Activated naive CD4-positive, alpha-beta T cell treated with anti-CD3 and anti-CD28 coated beads for 36 hours (primary cell): ENCODE results near the gene SVEP1. TPM values are rescaled to one million over a fixed set of nuclear protein-coding genes. Genes with fewer than 3 reads are reported as not detected.

Experiments
- CTCF ChIA-PET: fragments of 350-600 bp; sonication (Branson Sonifier 250); formaldehyde crosslinking; loops from one replicate; lab custom pipeline; 2021; ENCODE audit warnings: antibody characterized with exemption; lab: Charles Lee
- DNase-seq: peaks from one replicate; pipeline ENCODE4 v3.0.0-alpha.2; 2020
- H3K27ac Mint-ChIP-seq: one replicate; pipeline ENCODE4 v1.8.0; 2021; ENCODE audit warnings: mild to moderate bottlenecking, mixed read lengths
- H3K27me3 Mint-ChIP-seq: one replicate; pipeline ENCODE4 v1.8.0; 2021; ENCODE audit warnings: low read depth, mixed read lengths
- H3K36me3 Mint-ChIP-seq: one replicate; pipeline ENCODE4 v1.8.0; 2021; ENCODE audit warnings: low read depth, mixed read lengths
- H3K4me1 Mint-ChIP-seq: one replicate; pipeline ENCODE4 v1.8.0; 2021; ENCODE audit warnings: low read depth, mixed read lengths
- H3K4me3 Mint-ChIP-seq: one replicate; pipeline ENCODE4 v1.8.0; 2021; ENCODE audit warnings: mild to moderate bottlenecking, moderate library complexity, mixed read lengths
- H3K9me3 Mint-ChIP-seq: one replicate; pipeline ENCODE4 v1.8.0; 2021; ENCODE audit warnings: mixed read lengths
- intact Hi-C: fragments of 100-400 bp; cut with micrococcal nuclease; formaldehyde crosslinking; loops from one replicate; pipeline ENCODE4 v1.15.1; 2023
- total RNA-seq, 2 experiments: library from RNA; stranded (reverse); gene quantifications; one replicate each; pipeline ENCODE4 v1.2.3, GENCODE V29; 2021

The SVEP1 gene
- total RNA-seq, 2 experiments from 2014 or later, result not detected

GRCh38 chr9:110455860-110456259 lies 123.7 kb downstream of the SVEP1 start:
- intact Hi-C loops, result no loop called here

GRCh38 chr9:110452227-110452801 lies 127.2 kb downstream of the SVEP1 start:
- H3K36me3 Mint-ChIP-seq, result no peaks in the 10 kb centered on the region
- no peaks in the 10 kb centered on the region for H3K4me1 Mint-ChIP-seq
- no peaks in the 10 kb centered on the region for H3K9me3 Mint-ChIP-seq
- H3K27me3 Mint-ChIP-seq, result peaks cover 7% of the 10 kb centered on the region
- H3K27ac Mint-ChIP-seq, result no peak overlapping the region
- intact Hi-C loops, result loop anchor here (1.0 to 5.0 kb wide), 2 partner anchors 171 to 845 kb away; no protein-coding TSS in a partner anchor
- CTCF ChIA-PET, result interaction anchor here (0.8 kb wide), 1 partner anchor 9 kb away, joined by 8 read pairs; no protein-coding TSS in a partner anchor
- no peak for DNase-seq
- no peak overlapping the region for H3K4me3 Mint-ChIP-seq

More at GRCh38 chr9:110455860-110456259, 123.7 kb downstream of the SVEP1 start:
- Mint-ChIP-seq H3K4me1 (no peaks in the 10 kb centered on the region), H3K27ac (no peak overlapping the region), H3K36me3 (no peaks in the 10 kb centered on the region), H3K9me3 (no peaks in the 10 kb centered on the region), H3K4me3 (no peak overlapping the region), H3K27me3 (peaks cover 3% of the 10 kb centered on the region)
- CTCF ChIA-PET, result no interaction called here
- DNase-seq, result no peak

DNA sequence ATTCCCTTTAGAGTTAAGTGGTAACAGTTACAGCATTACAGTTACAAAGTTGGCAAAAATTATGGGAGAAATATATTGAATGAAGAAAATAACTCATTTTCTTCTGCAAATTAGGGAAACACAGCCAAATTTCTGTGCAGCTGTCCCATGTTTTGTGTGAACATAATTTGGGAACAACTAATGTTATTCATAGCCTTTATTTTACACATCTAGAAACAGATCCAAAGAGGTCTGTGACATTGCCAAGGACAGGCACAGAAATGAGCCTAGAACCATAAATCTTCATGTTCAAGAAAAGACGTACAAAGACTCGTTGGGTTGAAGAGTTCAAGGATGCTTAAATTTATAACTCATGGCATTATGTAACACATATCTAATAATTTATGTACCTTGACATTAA lies 127.8 kb downstream of the SVEP1 start:
- H3K9me3 Mint-ChIP-seq, result no peaks in the 10 kb centered on the region

GRCh38 chr9:110447476-110447875 lies 132.1 kb downstream of the SVEP1 start:
- CTCF ChIA-PET, result no interaction called here
- no peak overlapping the region for H3K4me3 Mint-ChIP-seq
- intact Hi-C loops, result no loop called here
- no peak for DNase-seq
- no peaks in the 10 kb centered on the region for H3K4me1 Mint-ChIP-seq
- no peaks in the 10 kb centered on the region for H3K36me3 Mint-ChIP-seq
- no peak overlapping the region for H3K27ac Mint-ChIP-seq
- peaks cover 7% of the 10 kb centered on the region for H3K9me3 Mint-ChIP-seq
- H3K27me3 Mint-ChIP-seq, result peaks cover 4% of the 10 kb centered on the region

More for the DNA sequence above, 127.8 kb downstream of the SVEP1 start:
- no peaks in the 10 kb centered on the region for H3K36me3 Mint-ChIP-seq
- DNase-seq, result no peak
- no peak overlapping the region for H3K27ac Mint-ChIP-seq
- no peak overlapping the region for H3K4me3 Mint-ChIP-seq
- intact Hi-C loops, result loop anchor here (1.0 to 5.0 kb wide), 2 partner anchors 172 to 846 kb away; no protein-coding TSS in a partner anchor
- H3K4me1 Mint-ChIP-seq, result no peaks in the 10 kb centered on the region
- CTCF ChIA-PET, result no interaction called here
- H3K27me3 Mint-ChIP-seq, result peaks cover 7% of the 10 kb centered on the region

- CTCF ChIA-PET, result no interaction called here
- Mint-ChIP-seq H3K27me3 (peaks cover 5% of the 10 kb centered on the region), H3K27ac (no peak overlapping the region), H3K4me3 (no peak overlapping the region), H3K36me3 (no peaks in the 10 kb centered on the region), H3K9me3 (peaks cover 7% of the 10 kb centered on the region), H3K4me1 (no peaks in the 10 kb centered on the region)
- intact Hi-C loops, result no loop called here
- no peak for DNase-seq
These were observed 133.4 kb downstream of the SVEP1 start for GRCh38 chr9:110446171-110446570.

DNA sequence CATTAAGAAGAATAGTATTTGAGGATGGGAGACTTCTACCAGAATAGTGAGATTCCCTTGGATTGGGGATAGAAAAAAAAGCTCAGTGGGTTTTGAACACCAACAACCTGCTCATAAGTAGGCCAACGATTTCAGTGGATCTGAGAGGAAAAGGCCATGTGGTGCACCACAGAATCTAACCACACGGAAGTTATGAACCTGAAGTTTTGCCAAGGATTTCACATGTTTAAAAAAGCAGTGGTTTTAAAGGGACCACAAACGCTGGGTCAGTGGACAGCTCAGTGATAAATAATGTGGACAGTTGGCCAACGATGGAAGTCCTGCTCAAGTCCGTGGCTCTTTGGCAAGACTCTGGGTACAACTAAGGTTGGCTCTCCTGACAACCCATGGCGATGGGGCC lies 134.6 kb downstream of the SVEP1 start:
- no peaks in the 10 kb centered on the region for H3K36me3 Mint-ChIP-seq
- peaks cover 7% of the 10 kb centered on the region for H3K9me3 Mint-ChIP-seq
- H3K4me3 Mint-ChIP-seq, result no peak overlapping the region
- CTCF ChIA-PET, result no interaction called here
- DNase-seq, result no peak
- H3K27me3 Mint-ChIP-seq, result peaks cover 5% of the 10 kb centered on the region
- intact Hi-C loops, result no loop called here
- H3K27ac Mint-ChIP-seq, result no peak overlapping the region
- no peaks in the 10 kb centered on the region for H3K4me1 Mint-ChIP-seq

- CTCF ChIA-PET, result no interaction called here
- intact Hi-C loops, result no loop called here
These were observed 135.7 kb downstream of the SVEP1 start for GRCh38 chr9:110443866-110444220.

DNA sequence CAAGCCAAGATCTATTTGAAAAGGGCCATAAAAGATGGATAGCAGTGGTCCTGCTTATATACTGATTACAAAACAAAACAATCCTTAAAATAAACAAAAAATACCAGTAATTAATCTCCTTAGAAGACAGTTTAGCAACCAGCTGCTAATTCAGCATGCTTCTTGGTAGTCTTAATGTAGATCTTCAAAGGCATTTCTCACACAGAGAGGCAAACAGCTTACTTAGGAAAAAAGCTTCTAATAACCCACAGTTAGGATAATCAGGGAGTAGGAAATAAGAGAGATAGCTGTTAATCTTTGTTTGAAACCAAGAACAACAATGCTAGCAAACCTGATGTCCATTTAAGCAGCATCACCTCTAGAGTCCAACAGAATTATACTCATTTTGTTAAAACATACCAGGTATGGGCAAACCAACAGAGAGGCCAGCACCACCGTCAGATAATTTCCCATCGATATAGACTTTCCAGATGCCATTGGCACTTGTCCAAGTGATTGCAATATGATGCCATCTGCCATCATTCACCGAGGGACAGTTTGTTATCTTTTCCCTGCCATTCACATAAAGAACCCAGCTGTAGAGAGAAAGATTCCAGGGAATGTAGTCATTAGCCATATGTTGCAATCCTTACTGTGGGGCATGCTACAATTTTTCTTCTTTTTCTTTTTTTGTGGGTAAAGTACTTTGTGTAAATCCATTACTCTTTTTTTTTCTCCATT lies 136.2 kb downstream of the SVEP1 start:
- no peak for DNase-seq
- H3K27me3 Mint-ChIP-seq, result peaks cover 1% of the 10 kb centered on the region
- no peaks in the 10 kb centered on the region for H3K36me3 Mint-ChIP-seq
- no peaks in the 10 kb centered on the region for H3K4me1 Mint-ChIP-seq
- CTCF ChIA-PET, result no interaction called here
- intact Hi-C loops, result no loop called here
- H3K4me3 Mint-ChIP-seq, result no peak overlapping the region
- H3K27ac Mint-ChIP-seq, result no peak overlapping the region
- H3K9me3 Mint-ChIP-seq, result peaks cover 7% of the 10 kb centered on the region

More at GRCh38 chr9:110443866-110444220, 135.7 kb downstream of the SVEP1 start:
- Mint-ChIP-seq H3K4me1 (no peaks in the 10 kb centered on the region), H3K4me3 (no peak overlapping the region), H3K9me3 (peaks cover 7% of the 10 kb centered on the region), H3K27me3 (peaks cover 5% of the 10 kb centered on the region), H3K27ac (no peak overlapping the region), H3K36me3 (no peaks in the 10 kb centered on the region)
- no peak for DNase-seq

DNA sequence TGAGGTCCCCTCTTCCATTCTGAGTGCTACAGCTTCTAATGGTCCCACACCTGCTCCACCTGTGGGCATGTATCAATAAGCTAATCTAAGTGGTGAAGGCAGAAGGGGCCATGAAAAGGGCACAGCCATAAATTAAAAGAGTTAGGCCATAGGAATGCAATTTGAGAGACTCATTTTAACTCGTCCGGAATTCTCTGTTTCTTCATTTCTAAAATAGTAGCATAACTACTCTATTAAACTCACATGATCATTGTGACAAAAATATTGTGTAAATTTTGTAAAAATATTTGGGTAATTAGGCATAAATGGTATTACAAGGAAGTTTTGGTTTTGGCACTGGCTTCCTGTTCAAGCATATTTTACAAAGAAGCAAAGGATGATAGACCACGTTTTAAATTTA lies 138.7 kb downstream of the SVEP1 start:
- Mint-ChIP-seq H3K4me3 (no peak overlapping the region), H3K9me3 (peaks cover 1% of the 10 kb centered on the region), H3K27me3 (peaks cover 1% of the 10 kb centered on the region), H3K4me1 (no peaks in the 10 kb centered on the region), H3K36me3 (no peaks in the 10 kb centered on the region), H3K27ac (no peak overlapping the region)
- CTCF ChIA-PET, result no interaction called here
- intact Hi-C loops, result no loop called here
- DNase-seq, result no peak

- Mint-ChIP-seq H3K4me1 (no peaks in the 10 kb centered on the region), H3K27me3 (peaks cover 1% of the 10 kb centered on the region), H3K9me3 (no peaks in the 10 kb centered on the region), H3K36me3 (no peaks in the 10 kb centered on the region), H3K27ac (no peak overlapping the region), H3K4me3 (no peak overlapping the region)
- intact Hi-C loops, result no loop called here
- CTCF ChIA-PET, result no interaction called here
- DNase-seq, result no peak
These were observed 139.4 kb downstream of the SVEP1 start for GRCh38 chr9:110440172-110440571.

- no peak overlapping the region for H3K4me3 Mint-ChIP-seq
- H3K27ac Mint-ChIP-seq, result no peak overlapping the region
- intact Hi-C loops, result no loop called here
- no peaks in the 10 kb centered on the region for H3K9me3 Mint-ChIP-seq
- H3K27me3 Mint-ChIP-seq, result peaks cover 3% of the 10 kb centered on the region
- no peaks in the 10 kb centered on the region for H3K36me3 Mint-ChIP-seq
- no peak for DNase-seq
- no peaks in the 10 kb centered on the region for H3K4me1 Mint-ChIP-seq
- CTCF ChIA-PET, result no interaction called here
These were observed 147.3 kb downstream of the SVEP1 start for GRCh38 chr9:110432253-110432652.

- no peaks in the 10 kb centered on the region for H3K9me3 Mint-ChIP-seq
- CTCF ChIA-PET, result no interaction called here
- no peaks in the 10 kb centered on the region for H3K36me3 Mint-ChIP-seq
- DNase-seq, result no peak
- intact Hi-C loops, result loop anchor here (5.0 kb wide), 2 partner anchors 247 to 868 kb away; no protein-coding TSS in a partner anchor
- no peak overlapping the region for H3K4me3 Mint-ChIP-seq
- no peak overlapping the region for H3K27ac Mint-ChIP-seq
- peaks cover 3% of the 10 kb centered on the region for H3K27me3 Mint-ChIP-seq
- no peaks in the 10 kb centered on the region for H3K4me1 Mint-ChIP-seq
These were observed 150.1 kb downstream of the SVEP1 start for GRCh38 chr9:110429453-110429852.
